GM19395 (cell line): ENCODE data around the gene OBI1.

Experiments used
- ATAC-seq: cut with Tn5 transposase; IDR thresholded peaks from one replicate; pipeline ENCODE4 v1.9.1; 2021; ENCODE audit warnings: mild to moderate bottlenecking, moderate library complexity; ENCODE audit not compliant: unreplicated experiment

OBI1 gene

GRCh38 chr13:78604782-78605611 lies 54.0 kb downstream of the OBI1 start:
- no peak for ATAC-seq

GRCh38 chr13:78603240-78603957 lies 55.6 kb downstream of the OBI1 start, which contains the start of gene POU4F1:
Gene POU4F1 (minus strand): TSS chr13:78603552. CDS start chr13:78603326, 226 bp downstream.
- peak; percentile 75 for ATAC-seq

- peak; percentile 24 for ATAC-seq
These were observed 56.3 kb downstream of the OBI1 start for GRCh38 chr13:78602561-78603239.

- no peak for ATAC-seq
These were observed 56.9 kb downstream of the OBI1 start for GRCh38 chr13:78601874-78602560.

- ATAC-seq, result no peak
These were observed 57.7 kb downstream of the OBI1 start for GRCh38 chr13:78601124-78601873.

- no peak for ATAC-seq
These were observed 58.6 kb downstream of the OBI1 start for GRCh38 chr13:78600280-78600883.

- no peak for ATAC-seq
These were observed 59.2 kb downstream of the OBI1 start for GRCh38 chr13:78599645-78600279.

- ATAC-seq, result no peak
These were observed 59.9 kb downstream of the OBI1 start for GRCh38 chr13:78598966-78599644.

- ATAC-seq, result no peak
These were observed 60.7 kb downstream of the OBI1 start for GRCh38 chr13:78598116-78598781.

GRCh38 chr13:78597602-78597932 lies 61.4 kb downstream of the OBI1 start:
- ATAC-seq, result no peak

- ATAC-seq, result no peak
These were observed 62.0 kb downstream of the OBI1 start for GRCh38 chr13:78596736-78597601.

GRCh38 chr13:78596399-78596735 lies 62.6 kb downstream of the OBI1 start:
- ATAC-seq, result peak; percentile 30

GRCh38 chr13:78595495-78596398 lies 63.2 kb downstream of the OBI1 start:
- ATAC-seq, result peak; percentile 77

GRCh38 chr13:78594456-78594975 lies 64.4 kb downstream of the OBI1 start:
- ATAC-seq, result no peak

GRCh38 chr13:78593652-78594455 lies 65.1 kb downstream of the OBI1 start:
- ATAC-seq, result no peak
